Osteoblast (primary cell): ENCODE measurements around the gene NEXN. TPM values are rescaled to one million over a fixed set of nuclear protein-coding genes. Genes with fewer than 3 reads are reported as not detected.

Source experiments
- DNase-seq: peaks from one replicate; pipeline ENCODE4 v3.0.0; 2011; ENCODE audit warnings: low spot score, mixed read lengths; ENCODE audit not compliant: insufficient read length; ENCODE audit errors: missing footprints
- H2AFZ ChIP-seq: 2 replicates; pipeline ENCODE4 v1.6.0; 2011; ENCODE audit warnings: mild to moderate bottlenecking, low read length
- H3K27ac ChIP-seq: 2 replicates; pipeline ENCODE4 v1.5.1; 2011; ENCODE audit warnings: mild to moderate bottlenecking, low read depth, low read length, moderate library complexity
- H3K27me3 ChIP-seq: 2 replicates; pipeline ENCODE4 v1.6.0; 2012; ENCODE audit warnings: mild to moderate bottlenecking, control low read depth, inconsistent platforms, low read length, moderate library complexity; ENCODE audit not compliant: insufficient read depth
- H3K36me3 ChIP-seq: 2 replicates; pipeline ENCODE4 v1.5.1; 2011; ENCODE audit warnings: mild to moderate bottlenecking, low read length, control low read depth, moderate library complexity; ENCODE audit not compliant: insufficient read depth
- H3K4me1 ChIP-seq: 2 replicates; pipeline ENCODE4 v1.5.1; 2011; ENCODE audit warnings: mild to moderate bottlenecking, low read length, control low read depth, moderate library complexity; ENCODE audit not compliant: insufficient read depth
- H3K4me2 ChIP-seq: 2 replicates; pipeline ENCODE4 v1.6.0; 2011; ENCODE audit warnings: mild to moderate bottlenecking, low read length; ENCODE audit not compliant: insufficient read depth
- H3K4me3 ChIP-seq: fragments of 200-600 bp; sonication (generic); 3 replicates; pipeline ENCODE4 v1.5.1; 2012; ENCODE audit warnings: mild to moderate bottlenecking, low read length, inconsistent platforms; ENCODE audit not compliant: insufficient read depth
- H3K79me2 ChIP-seq: 2 replicates; pipeline ENCODE4 v1.6.0; 2012; ENCODE audit warnings: mild to moderate bottlenecking, low read length, control low read depth, inconsistent platforms; ENCODE audit not compliant: insufficient read depth
- H3K9me3 ChIP-seq: 2 replicates; pipeline ENCODE4 v1.5.1; 2011; ENCODE audit warnings: low read depth, low read length, control low read depth
- H4K20me1 ChIP-seq: 2 replicates; pipeline ENCODE4 v1.6.0; 2012; ENCODE audit warnings: mild to moderate bottlenecking, low read length, control low read depth; ENCODE audit not compliant: insufficient read depth
- total RNA-seq: library from RNA; depleted of rRNA; stranded (reverse); fragments of >200 nt; gene quantifications from 2 replicates; pipeline ENCODE4 v1.2.3, GENCODE V29; 2012
- TF ChIP-seq, protein P1 (sequence below): IDR thresholded peaks from 2 replicates; pipeline ENCODE4 v1.5.1; 2011; ENCODE audit warnings: mild to moderate bottlenecking, low read depth, low read length, moderate library complexity; ENCODE audit errors: extremely low read depth

The NEXN gene
- total RNA-seq, 1 donor = 6.9 TPM

DNA sequence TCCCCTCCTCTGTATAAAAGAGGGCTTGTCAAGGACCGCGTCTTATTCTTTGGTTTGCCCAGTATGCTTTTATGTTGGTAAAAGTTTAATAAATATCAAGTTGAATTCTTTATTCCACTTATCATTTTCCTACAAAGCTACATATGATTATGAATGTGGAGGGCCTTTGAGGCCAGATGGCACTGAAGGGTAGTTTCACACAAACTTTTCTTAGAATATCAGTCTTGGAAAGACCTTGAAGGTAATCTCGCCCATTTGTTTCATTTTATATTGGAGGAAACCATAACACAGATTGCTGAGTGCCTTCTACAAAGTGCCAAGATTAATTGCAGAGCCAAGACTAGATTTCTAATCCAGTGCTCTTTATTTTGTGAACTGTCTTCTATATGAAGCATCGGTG lies 96.2 kb downstream of the NEXN start:
- no peak for DNase-seq
- no peak overlapping the region for H3K4me3 ChIP-seq
- TF ChIP-seq, protein P1, sequence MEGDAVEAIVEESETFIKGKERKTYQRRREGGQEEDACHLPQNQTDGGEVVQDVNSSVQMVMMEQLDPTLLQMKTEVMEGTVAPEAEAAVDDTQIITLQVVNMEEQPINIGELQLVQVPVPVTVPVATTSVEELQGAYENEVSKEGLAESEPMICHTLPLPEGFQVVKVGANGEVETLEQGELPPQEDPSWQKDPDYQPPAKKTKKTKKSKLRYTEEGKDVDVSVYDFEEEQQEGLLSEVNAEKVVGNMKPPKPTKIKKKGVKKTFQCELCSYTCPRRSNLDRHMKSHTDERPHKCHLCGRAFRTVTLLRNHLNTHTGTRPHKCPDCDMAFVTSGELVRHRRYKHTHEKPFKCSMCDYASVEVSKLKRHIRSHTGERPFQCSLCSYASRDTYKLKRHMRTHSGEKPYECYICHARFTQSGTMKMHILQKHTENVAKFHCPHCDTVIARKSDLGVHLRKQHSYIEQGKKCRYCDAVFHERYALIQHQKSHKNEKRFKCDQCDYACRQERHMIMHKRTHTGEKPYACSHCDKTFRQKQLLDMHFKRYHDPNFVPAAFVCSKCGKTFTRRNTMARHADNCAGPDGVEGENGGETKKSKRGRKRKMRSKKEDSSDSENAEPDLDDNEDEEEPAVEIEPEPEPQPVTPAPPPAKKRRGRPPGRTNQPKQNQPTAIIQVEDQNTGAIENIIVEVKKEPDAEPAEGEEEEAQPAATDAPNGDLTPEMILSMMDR = no peak
- H4K20me1 ChIP-seq = peaks cover 9% of the 10 kb centered on the region
- H3K36me3 ChIP-seq = peaks cover 11% of the 10 kb centered on the region
- no peaks in the 10 kb centered on the region for H3K9me3 ChIP-seq
- H3K27me3 ChIP-seq = no peaks in the 10 kb centered on the region
- H3K4me2 ChIP-seq = no peak overlapping the region
- H3K4me1 ChIP-seq = peaks cover 14% of the 10 kb centered on the region
- no peak overlapping the region for H2AFZ ChIP-seq
- H3K27ac ChIP-seq = no peak overlapping the region
- H3K79me2 ChIP-seq = peaks cover 92% of the 10 kb centered on the region

DNA sequence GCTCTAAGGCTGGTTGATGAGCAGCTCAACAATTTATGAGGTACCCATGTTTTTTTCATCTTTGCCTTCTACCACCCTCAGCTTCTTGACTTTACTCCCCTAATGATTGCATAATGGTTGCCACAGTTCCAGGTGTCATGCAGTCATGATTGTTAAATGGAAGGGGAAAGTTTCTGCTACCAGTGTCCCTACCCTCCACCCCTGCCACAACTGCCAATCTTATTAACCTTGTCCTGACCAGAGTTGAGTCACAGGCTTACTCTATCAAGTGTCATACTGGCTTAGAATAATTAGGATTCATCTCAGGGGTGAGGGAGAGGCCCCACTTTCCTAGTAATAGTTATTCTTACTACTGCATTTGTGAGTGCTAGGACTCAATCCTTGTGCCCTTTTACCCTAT lies 98.4 kb downstream of the NEXN start:
- H3K27me3 ChIP-seq = no peaks in the 10 kb centered on the region
- H3K36me3 ChIP-seq = peaks cover 11% of the 10 kb centered on the region
- H2AFZ ChIP-seq = no peak overlapping the region
- H4K20me1 ChIP-seq = peaks cover 9% of the 10 kb centered on the region
- no peak for DNase-seq
- no peak overlapping the region for H3K4me2 ChIP-seq
- H3K4me1 ChIP-seq = peaks cover 9% of the 10 kb centered on the region
- no peak overlapping the region for H3K27ac ChIP-seq
- TF ChIP-seq, protein P1 = no peak
- no peaks in the 10 kb centered on the region for H3K9me3 ChIP-seq
- no peak overlapping the region for H3K4me3 ChIP-seq
- peaks cover 92% of the 10 kb centered on the region for H3K79me2 ChIP-seq

DNA sequence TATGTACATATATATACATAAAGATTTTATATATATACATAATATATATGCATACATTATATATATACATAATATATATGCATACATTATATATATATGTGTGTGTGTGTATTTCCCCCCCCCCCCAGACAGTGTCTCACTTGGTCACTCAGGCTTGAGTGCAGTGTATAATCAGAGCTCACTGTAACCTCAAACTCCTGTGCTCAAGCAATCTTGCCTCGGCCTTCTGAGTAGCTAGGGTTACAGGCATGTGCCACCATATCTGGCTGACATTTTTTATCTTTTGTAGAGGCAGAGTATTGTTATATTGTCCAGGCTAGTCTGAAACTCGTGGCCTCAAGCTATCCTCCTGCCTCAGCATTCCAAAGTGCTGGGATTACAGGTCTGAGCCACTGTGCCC lies 99.5 kb downstream of the NEXN start:
- Histone ChIP-seq H3K9me3 (no peaks in the 10 kb centered on the region), H3K4me1 (peaks cover 9% of the 10 kb centered on the region), H4K20me1 (peaks cover 9% of the 10 kb centered on the region), H3K36me3 (peaks cover 7% of the 10 kb centered on the region), H3K4me2 (no peak overlapping the region), H3K27ac (no peak overlapping the region), H3K27me3 (no peaks in the 10 kb centered on the region), H3K4me3 (no peak overlapping the region), H3K79me2 (peaks cover 88% of the 10 kb centered on the region), H2AFZ (no peak overlapping the region)
- DNase-seq = no peak
- TF ChIP-seq, protein P1 = no peak

DNA sequence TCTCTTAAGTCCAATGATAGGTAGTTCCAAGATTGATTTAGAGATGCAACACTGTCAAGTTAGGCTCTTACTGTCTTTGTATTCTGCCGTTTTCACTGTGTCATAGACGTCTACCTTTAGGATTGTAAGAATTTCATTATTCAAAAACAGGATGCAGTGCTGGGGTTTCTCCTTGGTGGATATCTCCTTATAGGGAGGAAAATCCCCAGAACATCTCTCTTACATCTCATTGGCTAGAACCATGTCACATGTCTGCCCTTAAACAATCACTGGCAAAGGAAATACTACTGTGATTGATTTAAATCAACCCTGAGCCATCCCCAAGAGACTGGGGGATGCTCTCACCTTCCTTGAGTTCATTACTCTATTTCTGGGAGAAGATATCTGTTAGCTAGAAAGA lies 101.3 kb downstream of the NEXN start:
- TF ChIP-seq, protein P1 = no peak
- H3K4me1 ChIP-seq = peaks cover 4% of the 10 kb centered on the region
- no peak overlapping the region for H2AFZ ChIP-seq
- peaks cover 9% of the 10 kb centered on the region for H4K20me1 ChIP-seq
- no peak overlapping the region for H3K4me2 ChIP-seq
- H3K4me3 ChIP-seq = no peak overlapping the region
- no peak overlapping the region for H3K27ac ChIP-seq
- H3K79me2 ChIP-seq = peaks cover 87% of the 10 kb centered on the region
- no peaks in the 10 kb centered on the region for H3K9me3 ChIP-seq
- no peak for DNase-seq
- no peaks in the 10 kb centered on the region for H3K27me3 ChIP-seq
- peaks cover 9% of the 10 kb centered on the region for H3K36me3 ChIP-seq
